ENCODE measurements around the gene YY1.
A peak's percentile ranks its signal among the peaks of the same experiment; 100 is the strongest.

Gene YY1

GRCh38 chr14:100320157-100320856 lies 81.4 kb downstream of the YY1 start:
- no peaks in the 10 kb centered on the region for H3K36me3 Mint-ChIP-seq
- DNase-seq = no peak
- H3K27ac Mint-ChIP-seq = no peak overlapping the region
- no peaks in the 10 kb centered on the region for H3K9me3 Mint-ChIP-seq
- no peak overlapping the region for H3K4me3 Mint-ChIP-seq
- H3K27me3 Mint-ChIP-seq = peaks cover 38% of the 10 kb centered on the region
- CTCF ChIA-PET = no interaction called here
- peaks cover 5% of the 10 kb centered on the region for H3K4me1 Mint-ChIP-seq

- Mint-ChIP-seq H3K27ac (no peak overlapping the region), H3K4me1 (peaks cover 5% of the 10 kb centered on the region), H3K36me3 (no peaks in the 10 kb centered on the region), H3K4me3 (no peak overlapping the region), H3K27me3 (peaks cover 49% of the 10 kb centered on the region), H3K9me3 (no peaks in the 10 kb centered on the region)
- no peak for DNase-seq
- CTCF ChIA-PET = interaction anchor here (0.9 kb wide), 1 partner anchor 9 kb away, joined by 3 read pairs; no protein-coding TSS in a partner anchor
These were observed 82.7 kb downstream of the YY1 start for GRCh38 chr14:100321473-100322137.

- no peak for DNase-seq
- Mint-ChIP-seq H3K27ac (no peak overlapping the region), H3K4me3 (no peak overlapping the region), H3K36me3 (no peaks in the 10 kb centered on the region), H3K9me3 (no peaks in the 10 kb centered on the region), H3K4me1 (peaks cover 5% of the 10 kb centered on the region), H3K27me3 (peaks cover 49% of the 10 kb centered on the region)
- CTCF ChIA-PET = interaction anchor here (0.9 kb wide), 1 partner anchor 9 kb away, joined by 3 read pairs; no protein-coding TSS in a partner anchor
These were observed 83.4 kb downstream of the YY1 start for GRCh38 chr14:100322138-100322957.

- DNase-seq = no peak
- H3K4me3 Mint-ChIP-seq = no peak within 1 kb of the TSS
- peaks cover 49% of the 10 kb centered on the region for H3K27me3 Mint-ChIP-seq
- H3K27ac Mint-ChIP-seq = no peak within 1 kb of the TSS
- H3K4me1 Mint-ChIP-seq = no peaks in the 10 kb centered on the region
- no peaks in the 10 kb centered on the region for H3K36me3 Mint-ChIP-seq
- CTCF ChIA-PET = no interaction called here
- H3K9me3 Mint-ChIP-seq = no peaks in the 10 kb centered on the region
These were observed 84.4 kb downstream of the YY1 start, which contains the start of gene SLC25A47 for GRCh38 chr14:100323121-100323941. TSS of gene SLC25A47 (plus strand) at chr14:100323339. CDS start at chr14:100323415, 76 bp downstream.

GRCh38 chr14:100323942-100324307 lies 85.0 kb downstream of the YY1 start:
- no peak for DNase-seq
- Mint-ChIP-seq H3K27me3 (peaks cover 49% of the 10 kb centered on the region), H3K27ac (no peak overlapping the region), H3K9me3 (no peaks in the 10 kb centered on the region), H3K36me3 (no peaks in the 10 kb centered on the region), H3K4me1 (no peaks in the 10 kb centered on the region), H3K4me3 (no peak overlapping the region)
- CTCF ChIA-PET = no interaction called here

- Mint-ChIP-seq H3K9me3 (no peaks in the 10 kb centered on the region), H3K27me3 (peaks cover 41% of the 10 kb centered on the region), H3K36me3 (no peaks in the 10 kb centered on the region), H3K27ac (no peak overlapping the region), H3K4me3 (no peak overlapping the region), H3K4me1 (no peaks in the 10 kb centered on the region)
- DNase-seq = no peak
- CTCF ChIA-PET = no interaction called here
These were observed 86.3 kb downstream of the YY1 start for GRCh38 chr14:100325231-100325632.

GRCh38 chr14:100325958-100326357 lies 87.0 kb downstream of the YY1 start:
- Mint-ChIP-seq H3K27ac (no peak overlapping the region), H3K27me3 (peaks cover 33% of the 10 kb centered on the region), H3K9me3 (no peaks in the 10 kb centered on the region), H3K36me3 (no peaks in the 10 kb centered on the region), H3K4me1 (no peaks in the 10 kb centered on the region), H3K4me3 (no peak overlapping the region)
- DNase-seq = no peak
- CTCF ChIA-PET = no interaction called here

GRCh38 chr14:100327128-100327527 lies 88.2 kb downstream of the YY1 start:
- Mint-ChIP-seq H3K36me3 (peaks cover 1% of the 10 kb centered on the region), H3K9me3 (no peaks in the 10 kb centered on the region), H3K27me3 (peaks cover 23% of the 10 kb centered on the region), H3K4me3 (no peak overlapping the region), H3K27ac (no peak overlapping the region), H3K4me1 (no peaks in the 10 kb centered on the region)
- no peak for DNase-seq
- CTCF ChIA-PET = no interaction called here

GRCh38 chr14:100328495-100329163 lies 89.7 kb downstream of the YY1 start:
- no peak for DNase-seq
- Mint-ChIP-seq H3K36me3 (peaks cover 1% of the 10 kb centered on the region), H3K4me1 (no peaks in the 10 kb centered on the region), H3K4me3 (no peak overlapping the region), H3K27ac (no peak overlapping the region), H3K27me3 (peaks cover 17% of the 10 kb centered on the region), H3K9me3 (no peaks in the 10 kb centered on the region)
- CTCF ChIA-PET = no interaction called here

- no peaks in the 10 kb centered on the region for H3K4me1 Mint-ChIP-seq
- H3K4me3 Mint-ChIP-seq = no peak overlapping the region
- H3K9me3 Mint-ChIP-seq = no peaks in the 10 kb centered on the region
- H3K27me3 Mint-ChIP-seq = peaks cover 13% of the 10 kb centered on the region
- CTCF ChIA-PET = no interaction called here
- DNase-seq = no peak
- H3K27ac Mint-ChIP-seq = no peak overlapping the region
- peaks cover 9% of the 10 kb centered on the region for H3K36me3 Mint-ChIP-seq
These were observed 90.5 kb downstream of the YY1 start for GRCh38 chr14:100329233-100330006.

GRCh38 chr14:100330007-100330344 lies 91.0 kb downstream of the YY1 start:
- Mint-ChIP-seq H3K4me1 (no peaks in the 10 kb centered on the region), H3K36me3 (peaks cover 14% of the 10 kb centered on the region), H3K27me3 (peaks cover 13% of the 10 kb centered on the region), H3K9me3 (no peaks in the 10 kb centered on the region), H3K4me3 (no peak overlapping the region), H3K27ac (no peak overlapping the region)
- CTCF ChIA-PET = no interaction called here
- no peak for DNase-seq

GRCh38 chr14:100330388-100330931 lies 91.5 kb downstream of the YY1 start:
- CTCF ChIA-PET = no interaction called here
- Mint-ChIP-seq H3K9me3 (no peaks in the 10 kb centered on the region), H3K4me1 (no peaks in the 10 kb centered on the region), H3K36me3 (peaks cover 16% of the 10 kb centered on the region), H3K27ac (no peak overlapping the region), H3K27me3 (peaks cover 9% of the 10 kb centered on the region), H3K4me3 (no peak overlapping the region)
- no peak for DNase-seq

GRCh38 chr14:100332071-100332639 lies 93.2 kb downstream of the YY1 start:
- H3K4me3 Mint-ChIP-seq = no peak overlapping the region
- peaks cover 24% of the 10 kb centered on the region for H3K36me3 Mint-ChIP-seq
- no peaks in the 10 kb centered on the region for H3K4me1 Mint-ChIP-seq
- H3K27ac Mint-ChIP-seq = peak overlapping the region; percentile 11
- H3K27me3 Mint-ChIP-seq = no peaks in the 10 kb centered on the region
- no peaks in the 10 kb centered on the region for H3K9me3 Mint-ChIP-seq
- CTCF ChIA-PET = no interaction called here
- peak; percentile 18 for DNase-seq

Measured in activated naive CD4-positive, alpha-beta T cell treated with anti-CD3 and anti-CD28 coated beads, Interleukin-2, amount 10 ng/mL, durations not matched to agents 7 days and 5 days (primary cell).